Esophagus muscularis mucosa (tissue), 3 donors: Measurements from ENCODE around the gene TMEM229B.
A peak's percentile ranks its signal among the peaks of the same experiment; 100 is the strongest.

Experiments used
- EP300 ChIP-seq: sonication (generic); formaldehyde crosslinking; IDR thresholded peaks from one replicate; pipeline ENCODE4 v1.6.1; 2017; ENCODE audit warnings: antibody characterized with exemption
- TF ChIP-seq, protein P1 (sequence below), 3 experiments: fragments of 200-600 bp in 2 of 3; fragments of 450-650 bp in 1 of 3; sonication (generic) in 2 of 3; IDR thresholded peaks; one replicate each; pipeline ENCODE4 v1.5.1; 2017 to 2019; ENCODE audit warnings: antibody characterized with exemption in 3 of 3, mild to moderate bottlenecking in 2 of 3, moderate library complexity in 1 of 3

DNA sequence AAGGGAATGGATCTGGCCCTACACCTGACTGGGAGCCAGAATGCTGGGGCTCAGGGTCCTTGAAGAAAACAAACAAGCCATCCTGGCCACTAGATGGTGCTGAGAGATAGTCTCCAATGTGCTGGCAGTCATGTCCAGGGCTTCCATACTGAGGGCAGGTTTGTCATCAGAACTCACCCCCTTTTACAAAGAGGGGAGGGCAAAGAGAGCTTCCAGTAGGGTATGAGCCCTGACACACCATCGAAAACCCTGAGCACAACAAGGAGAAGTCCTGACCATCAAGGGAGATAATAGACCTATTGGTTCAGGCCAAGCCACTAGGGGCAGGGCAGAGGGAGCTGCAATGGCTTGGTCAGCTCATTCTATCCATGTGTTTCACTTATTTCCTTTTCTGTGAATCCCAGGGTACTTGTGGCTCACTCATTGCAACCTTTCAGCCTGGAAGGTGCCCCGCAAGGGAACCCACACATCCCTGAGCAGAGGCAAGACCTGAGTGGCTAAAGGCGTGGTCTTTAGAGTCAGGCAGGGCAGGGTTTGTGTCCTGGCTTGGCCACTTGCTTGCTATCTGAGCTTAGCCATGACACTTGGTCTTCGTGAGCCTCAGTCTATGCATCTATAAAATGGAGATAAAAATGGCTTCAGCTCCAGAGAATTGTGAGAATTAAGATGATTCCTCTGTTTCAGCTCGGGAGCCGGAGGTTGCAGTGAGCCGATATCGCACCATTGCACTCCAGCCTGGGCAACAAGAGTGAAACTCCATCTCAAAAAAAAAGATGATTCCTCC is 38.3 kb upstream of the TMEM229B start:
- TF ChIP-seq, protein P1, sequence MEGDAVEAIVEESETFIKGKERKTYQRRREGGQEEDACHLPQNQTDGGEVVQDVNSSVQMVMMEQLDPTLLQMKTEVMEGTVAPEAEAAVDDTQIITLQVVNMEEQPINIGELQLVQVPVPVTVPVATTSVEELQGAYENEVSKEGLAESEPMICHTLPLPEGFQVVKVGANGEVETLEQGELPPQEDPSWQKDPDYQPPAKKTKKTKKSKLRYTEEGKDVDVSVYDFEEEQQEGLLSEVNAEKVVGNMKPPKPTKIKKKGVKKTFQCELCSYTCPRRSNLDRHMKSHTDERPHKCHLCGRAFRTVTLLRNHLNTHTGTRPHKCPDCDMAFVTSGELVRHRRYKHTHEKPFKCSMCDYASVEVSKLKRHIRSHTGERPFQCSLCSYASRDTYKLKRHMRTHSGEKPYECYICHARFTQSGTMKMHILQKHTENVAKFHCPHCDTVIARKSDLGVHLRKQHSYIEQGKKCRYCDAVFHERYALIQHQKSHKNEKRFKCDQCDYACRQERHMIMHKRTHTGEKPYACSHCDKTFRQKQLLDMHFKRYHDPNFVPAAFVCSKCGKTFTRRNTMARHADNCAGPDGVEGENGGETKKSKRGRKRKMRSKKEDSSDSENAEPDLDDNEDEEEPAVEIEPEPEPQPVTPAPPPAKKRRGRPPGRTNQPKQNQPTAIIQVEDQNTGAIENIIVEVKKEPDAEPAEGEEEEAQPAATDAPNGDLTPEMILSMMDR (IDR thresholded peaks at IDR 0.05): peak; percentile 50 to 60 (median 57)
- TF ChIP-seq EP300: no peak
